ENCODE data around the gene CIAO2A.
A peak's percentile ranks its signal among the peaks of the same experiment; 100 is the strongest.
"Not testable (repeated sequence)": the region's sequence is repeated elsewhere in the genome, so short reads cannot be mapped to it uniquely, and the experiment has no call there.

The CIAO2A gene

GRCh38 chr15:64111679-64112050, 18.0 kb upstream of the CIAO2A start:
- DNase-seq: no peak

GRCh38 chr15:64110950-64111678, 17.5 kb upstream of the CIAO2A start:
- DNase-seq: no peak

- DNase-seq: not testable (repeated sequence)
These were observed 16.6 kb upstream of the CIAO2A start for GRCh38 chr15:64110108-64110701.

- DNase-seq: no peak
These were observed 13.7 kb upstream of the CIAO2A start for GRCh38 chr15:64107337-64107736.

GRCh38 chr15:64105113-64105704, 11.6 kb upstream of the CIAO2A start:
- DNase-seq: no peak

GRCh38 chr15:64102497-64102896, 8.9 kb upstream of the CIAO2A start:
- no peak for DNase-seq

- no peak for DNase-seq
These were observed 7.3 kb upstream of the CIAO2A start for GRCh38 chr15:64100958-64101357.

- no peak for DNase-seq
These were observed 5.7 kb upstream of the CIAO2A start for GRCh38 chr15:64099379-64099778.

GRCh38 chr15:64096668-64097384, 3.2 kb upstream of the CIAO2A start:
- no peak for DNase-seq

GRCh38 chr15:64095795-64096667, 2.4 kb upstream of the CIAO2A start, which contains the start of gene SNX1:
TSS of gene SNX1 (plus strand) at chr15:64095982. CDS start at chr15:64096014, 32 bp downstream.
- DNase-seq: peak; percentile 93

- DNase-seq: no peak
These were observed 1.8 kb upstream of the CIAO2A start for GRCh38 chr15:64095431-64095794.

GRCh38 chr15:64092864-64093626, 593 bp downstream of the CIAO2A start:
- peak; percentile 25 for DNase-seq

- DNase-seq: no peak
These were observed 1.4 kb downstream of the CIAO2A start for GRCh38 chr15:64092075-64092820.

- DNase-seq: no peak
These were observed 3.1 kb downstream of the CIAO2A start for GRCh38 chr15:64090527-64090926.

GRCh38 chr15:64089543-64090280, 3.9 kb downstream of the CIAO2A start:
- no peak for DNase-seq

GRCh38 chr15:64082757-64083156, 10.9 kb downstream of the CIAO2A start:
- DNase-seq: no peak

GRCh38 chr15:64073496-64073895, 20.1 kb downstream of the CIAO2A start:
- DNase-seq: not testable (repeated sequence)

- no peak for DNase-seq
These were observed 20.8 kb downstream of the CIAO2A start for GRCh38 chr15:64072812-64073211.

- no peak for DNase-seq
These were observed 21.5 kb downstream of the CIAO2A start for GRCh38 chr15:64071931-64072765.
